HepG2 (cell line): ENCODE results near the gene OGFR. TPM values are rescaled to one million over a fixed set of nuclear protein-coding genes. Genes with fewer than 3 reads are reported as not detected.

ENCODE experiments used
- AKAP8 ChIP-seq: sonication (generic); formaldehyde crosslinking; IDR thresholded peaks from 2 replicates; pipeline ENCODE4 v1.5.1; 2020; ENCODE audit warnings: mild to moderate bottlenecking, missing genetic modification reagents
- CEBPB ChIP-seq: IDR thresholded peaks from 2 replicates; pipeline ENCODE4 v1.6.1; 2011; ENCODE audit warnings: low read depth, low read length, improper control_type of control experiment, borderline replicate concordance
- CEBPG ChIP-seq: IDR thresholded peaks from 2 replicates; pipeline ENCODE4 v1.6.1; 2016
- HOXD1 ChIP-seq: sonication (generic); formaldehyde crosslinking; IDR thresholded peaks from 2 replicates; pipeline ENCODE4 v1.5.0; 2020; ENCODE audit warnings: missing genetic modification reagents
- MTA3 ChIP-seq: sonication (generic); formaldehyde crosslinking; IDR thresholded peaks from 2 replicates; pipeline ENCODE4 v1.4.0; 2020; ENCODE audit warnings: missing genetic modification reagents
- POLR2A ChIP-seq, 2 experiments: IDR thresholded peaks; 2 replicates each; pipeline ENCODE4 v1.6.1; 2011; ENCODE audit warnings: low read depth in 2 of 2, low read length in 2 of 2, mild to moderate bottlenecking in 1 of 2, moderate library complexity in 1 of 2; ENCODE audit not compliant: insufficient read depth in 1 of 2
- SALL2 ChIP-seq: sonication (generic); formaldehyde crosslinking; IDR thresholded peaks from 2 replicates; pipeline ENCODE4 v1.8.1; 2023; ENCODE audit warnings: mild to moderate bottlenecking, missing genetic modification reagents, inconsistent platforms
- SSRP1 ChIP-seq: IDR thresholded peaks from 2 replicates; pipeline ENCODE4 v1.6.1; 2016; ENCODE audit warnings: control low read depth
- THAP11 ChIP-seq: IDR thresholded peaks from 2 replicates; pipeline ENCODE4 v1.6.1; 2016; ENCODE audit warnings: missing biosample characterization, missing genetic modification reagents
- ZBTB42 ChIP-seq: sonication (generic); formaldehyde crosslinking; IDR thresholded peaks from 2 replicates; pipeline ENCODE4 v1.5.0; 2020; ENCODE audit warnings: mild to moderate bottlenecking, missing genetic modification reagents
- ZNF143 ChIP-seq: sonication (generic); formaldehyde crosslinking; IDR thresholded peaks from 2 replicates; pipeline ENCODE4 v1.4.0; 2020; ENCODE audit warnings: missing genetic modification reagents
- ZNF225 ChIP-seq: sonication (generic); formaldehyde crosslinking; IDR thresholded peaks from 2 replicates; pipeline ENCODE4 v1.4.0; 2020; ENCODE audit warnings: mild to moderate bottlenecking, missing genetic modification reagents
- ZNF337 ChIP-seq: sonication (generic); formaldehyde crosslinking; IDR thresholded peaks from 2 replicates; pipeline ENCODE4 v1.5.1; 2020; ENCODE audit warnings: missing genetic modification reagents, low read depth, mild to moderate bottlenecking, borderline replicate concordance
- ZNF790 ChIP-seq: sonication (generic); formaldehyde crosslinking; IDR thresholded peaks from 2 replicates; pipeline ENCODE4 v1.8.0; 2022; ENCODE audit warnings: missing genetic modification reagents, mild to moderate bottlenecking, borderline replicate concordance
- polyA plus RNA-seq, 8 experiments: library from polyadenylated mRNA; depleted of rRNA in 3 of 8; stranded (reverse) in 7 of 8; unstranded in 1 of 8; fragments of >200 nt; fragmentation: Illumina TruSeq in 4 of 8; extraction: Trizol in 4 of 8; gene quantifications; 2 replicates each; pipeline versions ENCODE4 v1.2.1 to v1.2.3, GENCODE V29; 2011 to 2016; ENCODE audit warnings: low read depth in 4 of 8, missing spikeins in 1 of 8, mixed read lengths in 1 of 8; ENCODE audit not compliant: insufficient read depth in 1 of 8
- total RNA-seq, 5 experiments: library from RNA; depleted of rRNA; stranded (reverse); fragments of >200 nt; fragmentation: Illumina TruSeq; extraction: Trizol; gene quantifications; 2 replicates each; pipeline ENCODE4 v1.2.3, GENCODE V29; 2016; ENCODE audit warnings: low read depth in 1 of 5
- TF ChIP-seq, protein P1 (sequence below): sonication (generic); formaldehyde crosslinking; IDR thresholded peaks from 2 replicates; pipeline ENCODE4 v1.4.0; 2020; ENCODE audit warnings: mild to moderate bottlenecking, missing genetic modification reagents, borderline replicate concordance
- TF ChIP-seq, protein P2 (sequence below): IDR thresholded peaks from 2 replicates; pipeline ENCODE4 v1.6.1; 2016; ENCODE audit warnings: low read depth
- TF ChIP-seq, protein P3 (sequence below): sonication (generic); formaldehyde crosslinking; IDR thresholded peaks from 2 replicates; pipeline ENCODE4 v1.4.0; 2020; ENCODE audit warnings: missing genetic modification reagents
- TF ChIP-seq, protein P4 (sequence below): sonication (generic); formaldehyde crosslinking; IDR thresholded peaks from 2 replicates; pipeline ENCODE4 v1.5.0; 2020; ENCODE audit warnings: missing genetic modification reagents, mild to moderate bottlenecking, borderline replicate concordance
- TF ChIP-seq, protein P5 (sequence below): sonication (generic); formaldehyde crosslinking; IDR thresholded peaks from 2 replicates; pipeline ENCODE4 v1.4.0; 2020; ENCODE audit warnings: missing genetic modification reagents

OGFR gene
- total and polyA plus RNA-seq, 2 of the 13 experiments (the other 11 are each of a cell fraction or from before 2014, with no cell fraction given): 47.7 to 81.8 TPM

DNA sequence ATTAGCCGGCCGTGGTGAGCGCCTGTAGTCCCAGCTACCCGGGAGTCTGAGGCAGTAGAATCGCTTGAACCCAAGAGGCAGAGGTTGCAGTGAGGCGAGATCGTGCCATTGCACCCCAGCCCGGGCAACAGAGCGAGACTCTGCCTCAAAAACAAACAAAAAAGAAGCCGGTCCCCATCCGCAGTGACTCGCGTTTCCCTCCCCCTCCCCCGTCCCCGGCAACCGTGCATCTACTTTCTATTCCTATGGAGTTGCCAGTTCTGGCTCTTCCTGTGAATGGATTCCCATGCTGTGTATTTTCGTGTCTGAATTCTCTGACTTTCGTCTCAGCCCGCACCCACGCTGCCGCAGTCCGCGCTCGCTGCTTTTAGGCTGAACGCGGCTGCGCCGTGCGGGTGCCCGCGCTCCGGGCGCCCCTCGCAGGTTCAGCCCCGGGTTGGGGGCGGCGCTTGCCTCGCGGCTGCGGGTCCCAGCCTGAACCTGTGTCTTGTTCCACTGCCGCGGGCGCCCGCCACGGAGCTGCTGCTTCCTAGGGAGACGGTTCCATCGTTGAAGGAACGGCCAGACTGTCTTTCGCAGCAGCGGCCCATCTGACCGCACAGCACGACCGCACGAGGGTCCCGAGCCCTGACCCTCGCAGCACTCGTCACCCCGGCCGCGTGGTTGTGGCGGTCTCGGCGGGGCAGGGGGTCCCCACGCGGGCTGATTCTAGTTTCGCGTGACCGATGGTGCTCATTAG lies 9.4 kb upstream of the OGFR start (continued):
- TF ChIP-seq, protein P1, sequence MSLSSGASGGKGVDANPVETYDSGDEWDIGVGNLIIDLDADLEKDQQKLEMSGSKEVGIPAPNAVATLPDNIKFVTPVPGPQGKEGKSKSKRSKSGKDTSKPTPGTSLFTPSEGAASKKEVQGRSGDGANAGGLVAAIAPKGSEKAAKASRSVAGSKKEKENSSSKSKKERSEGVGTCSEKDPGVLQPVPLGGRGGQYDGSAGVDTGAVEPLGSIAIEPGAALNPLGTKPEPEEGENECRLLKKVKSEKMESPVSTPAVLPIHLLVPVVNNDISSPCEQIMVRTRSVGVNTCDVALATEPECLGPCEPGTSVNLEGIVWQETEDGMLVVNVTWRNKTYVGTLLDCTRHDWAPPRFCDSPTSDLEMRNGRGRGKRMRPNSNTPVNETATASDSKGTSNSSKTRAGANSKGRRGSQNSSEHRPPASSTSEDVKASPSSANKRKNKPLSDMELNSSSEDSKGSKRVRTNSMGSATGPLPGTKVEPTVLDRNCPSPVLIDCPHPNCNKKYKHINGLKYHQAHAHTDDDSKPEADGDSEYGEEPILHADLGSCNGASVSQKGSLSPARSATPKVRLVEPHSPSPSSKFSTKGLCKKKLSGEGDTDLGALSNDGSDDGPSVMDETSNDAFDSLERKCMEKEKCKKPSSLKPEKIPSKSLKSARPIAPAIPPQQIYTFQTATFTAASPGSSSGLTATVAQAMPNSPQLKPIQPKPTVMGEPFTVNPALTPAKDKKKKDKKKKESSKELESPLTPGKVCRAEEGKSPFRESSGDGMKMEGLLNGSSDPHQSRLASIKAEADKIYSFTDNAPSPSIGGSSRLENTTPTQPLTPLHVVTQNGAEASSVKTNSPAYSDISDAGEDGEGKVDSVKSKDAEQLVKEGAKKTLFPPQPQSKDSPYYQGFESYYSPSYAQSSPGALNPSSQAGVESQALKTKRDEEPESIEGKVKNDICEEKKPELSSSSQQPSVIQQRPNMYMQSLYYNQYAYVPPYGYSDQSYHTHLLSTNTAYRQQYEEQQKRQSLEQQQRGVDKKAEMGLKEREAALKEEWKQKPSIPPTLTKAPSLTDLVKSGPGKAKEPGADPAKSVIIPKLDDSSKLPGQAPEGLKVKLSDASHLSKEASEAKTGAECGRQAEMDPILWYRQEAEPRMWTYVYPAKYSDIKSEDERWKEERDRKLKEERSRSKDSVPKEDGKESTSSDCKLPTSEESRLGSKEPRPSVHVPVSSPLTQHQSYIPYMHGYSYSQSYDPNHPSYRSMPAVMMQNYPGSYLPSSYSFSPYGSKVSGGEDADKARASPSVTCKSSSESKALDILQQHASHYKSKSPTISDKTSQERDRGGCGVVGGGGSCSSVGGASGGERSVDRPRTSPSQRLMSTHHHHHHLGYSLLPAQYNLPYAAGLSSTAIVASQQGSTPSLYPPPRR: no peak; the same call in 1 of the 2 replicates
- TF ChIP-seq CEBPB (no peak), HOXD1 (CRISPR knock-in tag) (no peak; the same call in 1 of the 2 replicates), AKAP8 (CRISPR knock-in tag) (peak; percentile 92), ZNF225 (CRISPR knock-in tag) (0 out of 2 replicates have a peak, but pooled peaks have one; percentile 68), MTA3 (CRISPR knock-in tag) (no peak), CEBPG (CRISPR knock-in tag) (no peak), THAP11 (CRISPR knock-in tag) (0 out of 2 replicates have a peak, but pooled peaks have one; percentile 37), ZNF143 (0 out of 2 replicates have a peak, but pooled peaks have one; percentile 42), SSRP1 (CRISPR knock-in tag) (no peak), POLR2A (IDR thresholded peaks at IDR 0.05; ENCODE audit: insufficient read depth in 1 of 2, low read depth in 2 of 2, low read length in 2 of 2) (peak in 1 of 2 experiments; percentile 76; a peak in 2 of 4 replicates), ZBTB42 (CRISPR knock-in tag) (no peak), ZNF337 (CRISPR knock-in tag) (peak; percentile 91; the same call in 1 of the 2 replicates), SALL2 (peak; percentile 45; the same call in 1 of the 2 replicates), ZNF790 (CRISPR knock-in tag) (no peak; the same call in 1 of the 2 replicates)
- TF ChIP-seq, protein P2, sequence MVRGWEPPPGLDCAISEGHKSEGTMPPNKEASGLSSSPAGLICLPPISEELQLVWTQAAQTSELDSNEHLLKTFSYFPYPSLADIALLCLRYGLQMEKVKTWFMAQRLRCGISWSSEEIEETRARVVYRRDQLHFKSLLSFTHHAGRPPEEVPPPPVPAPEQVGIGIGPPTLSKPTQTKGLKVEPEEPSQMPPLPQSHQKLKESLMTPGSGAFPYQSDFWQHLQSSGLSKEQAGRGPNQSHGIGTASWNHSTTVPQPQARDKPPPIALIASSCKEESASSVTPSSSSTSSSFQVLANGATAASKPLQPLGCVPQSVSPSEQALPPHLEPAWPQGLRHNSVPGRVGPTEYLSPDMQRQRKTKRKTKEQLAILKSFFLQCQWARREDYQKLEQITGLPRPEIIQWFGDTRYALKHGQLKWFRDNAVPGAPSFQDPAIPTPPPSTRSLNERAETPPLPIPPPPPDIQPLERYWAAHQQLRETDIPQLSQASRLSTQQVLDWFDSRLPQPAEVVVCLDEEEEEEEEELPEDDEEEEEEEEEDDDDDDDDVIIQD (CRISPR knock-in tag): no peak
- TF ChIP-seq, protein P3, sequence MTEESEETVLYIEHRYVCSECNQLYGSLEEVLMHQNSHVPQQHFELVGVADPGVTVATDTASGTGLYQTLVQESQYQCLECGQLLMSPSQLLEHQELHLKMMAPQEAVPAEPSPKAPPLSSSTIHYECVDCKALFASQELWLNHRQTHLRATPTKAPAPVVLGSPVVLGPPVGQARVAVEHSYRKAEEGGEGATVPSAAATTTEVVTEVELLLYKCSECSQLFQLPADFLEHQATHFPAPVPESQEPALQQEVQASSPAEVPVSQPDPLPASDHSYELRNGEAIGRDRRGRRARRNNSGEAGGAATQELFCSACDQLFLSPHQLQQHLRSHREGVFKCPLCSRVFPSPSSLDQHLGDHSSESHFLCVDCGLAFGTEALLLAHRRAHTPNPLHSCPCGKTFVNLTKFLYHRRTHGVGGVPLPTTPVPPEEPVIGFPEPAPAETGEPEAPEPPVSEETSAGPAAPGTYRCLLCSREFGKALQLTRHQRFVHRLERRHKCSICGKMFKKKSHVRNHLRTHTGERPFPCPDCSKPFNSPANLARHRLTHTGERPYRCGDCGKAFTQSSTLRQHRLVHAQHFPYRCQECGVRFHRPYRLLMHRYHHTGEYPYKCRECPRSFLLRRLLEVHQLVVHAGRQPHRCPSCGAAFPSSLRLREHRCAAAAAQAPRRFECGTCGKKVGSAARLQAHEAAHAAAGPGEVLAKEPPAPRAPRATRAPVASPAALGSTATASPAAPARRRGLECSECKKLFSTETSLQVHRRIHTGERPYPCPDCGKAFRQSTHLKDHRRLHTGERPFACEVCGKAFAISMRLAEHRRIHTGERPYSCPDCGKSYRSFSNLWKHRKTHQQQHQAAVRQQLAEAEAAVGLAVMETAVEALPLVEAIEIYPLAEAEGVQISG (CRISPR knock-in tag): peak; percentile 89
- TF ChIP-seq, protein P4, sequence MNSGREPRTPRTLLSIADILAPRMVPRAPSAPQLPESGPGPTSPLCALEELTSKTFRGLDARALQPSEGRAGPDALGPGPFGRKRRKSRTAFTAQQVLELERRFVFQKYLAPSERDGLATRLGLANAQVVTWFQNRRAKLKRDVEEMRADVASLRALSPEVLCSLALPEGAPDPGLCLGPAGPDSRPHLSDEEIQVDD (CRISPR knock-in tag): no peak
- TF ChIP-seq, protein P5, sequence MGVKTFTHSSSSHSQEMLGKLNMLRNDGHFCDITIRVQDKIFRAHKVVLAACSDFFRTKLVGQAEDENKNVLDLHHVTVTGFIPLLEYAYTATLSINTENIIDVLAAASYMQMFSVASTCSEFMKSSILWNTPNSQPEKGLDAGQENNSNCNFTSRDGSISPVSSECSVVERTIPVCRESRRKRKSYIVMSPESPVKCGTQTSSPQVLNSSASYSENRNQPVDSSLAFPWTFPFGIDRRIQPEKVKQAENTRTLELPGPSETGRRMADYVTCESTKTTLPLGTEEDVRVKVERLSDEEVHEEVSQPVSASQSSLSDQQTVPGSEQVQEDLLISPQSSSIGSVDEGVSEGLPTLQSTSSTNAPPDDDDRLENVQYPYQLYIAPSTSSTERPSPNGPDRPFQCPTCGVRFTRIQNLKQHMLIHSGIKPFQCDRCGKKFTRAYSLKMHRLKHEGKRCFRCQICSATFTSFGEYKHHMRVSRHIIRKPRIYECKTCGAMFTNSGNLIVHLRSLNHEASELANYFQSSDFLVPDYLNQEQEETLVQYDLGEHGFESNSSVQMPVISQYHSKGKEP: no peak
